Esophagus muscularis mucosa (tissue), 4 donors: ENCODE data around the gene PLB1.

ENCODE experiments used
- EP300 ChIP-seq: sonication (generic); formaldehyde crosslinking; IDR thresholded peaks from one replicate; pipeline ENCODE4 v1.6.1; 2017; ENCODE audit warnings: antibody characterized with exemption
- POLR2A ChIP-seq: fragments of 450-650 bp; IDR thresholded peaks from one replicate; pipeline ENCODE4 v1.6.1; 2017; ENCODE audit warnings: antibody characterized with exemption, moderate library complexity, mild to moderate bottlenecking, low read depth
- POLR2AphosphoS5 ChIP-seq, 2 donors: sonication (generic); formaldehyde crosslinking; IDR thresholded peaks; one replicate each; pipeline ENCODE4 v1.6.1; 2017; ENCODE audit warnings: antibody characterized with exemption in 2 of 2
- TF ChIP-seq, protein P1 (sequence below), 3 experiments: fragments of 200-600 bp in 2 of 3; fragments of 450-650 bp in 1 of 3; sonication (generic) in 2 of 3; IDR thresholded peaks; one replicate each; pipeline ENCODE4 v1.5.1; 2017 to 2019; ENCODE audit warnings: antibody characterized with exemption in 3 of 3, mild to moderate bottlenecking in 2 of 3, moderate library complexity in 1 of 3

DNA sequence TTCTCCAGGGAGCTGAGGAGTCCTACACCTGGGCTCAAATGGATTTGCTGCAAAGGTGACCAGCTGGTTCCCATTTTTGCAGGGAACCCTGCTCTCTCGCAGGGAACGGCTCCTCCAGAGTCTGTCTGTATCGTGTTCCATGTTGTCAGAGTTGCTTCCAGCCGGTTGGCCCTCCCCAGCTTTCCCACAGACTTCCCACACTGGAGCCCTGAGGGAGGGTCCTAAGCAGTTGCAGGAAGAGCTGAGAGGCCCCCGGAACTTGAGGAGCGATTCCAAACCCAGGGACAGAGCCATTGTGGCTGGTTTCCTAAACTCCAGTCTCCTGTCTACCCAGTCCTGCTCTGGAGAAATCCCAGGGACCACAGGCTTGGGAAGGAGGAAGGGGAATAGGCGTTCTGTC lies 134.1 kb downstream of the PLB1 start:
- TF ChIP-seq EP300 (no peak), POLR2A (no peak), POLR2AphosphoS5 (IDR thresholded peaks at IDR 0.05) (no peak)
- TF ChIP-seq, protein P1, sequence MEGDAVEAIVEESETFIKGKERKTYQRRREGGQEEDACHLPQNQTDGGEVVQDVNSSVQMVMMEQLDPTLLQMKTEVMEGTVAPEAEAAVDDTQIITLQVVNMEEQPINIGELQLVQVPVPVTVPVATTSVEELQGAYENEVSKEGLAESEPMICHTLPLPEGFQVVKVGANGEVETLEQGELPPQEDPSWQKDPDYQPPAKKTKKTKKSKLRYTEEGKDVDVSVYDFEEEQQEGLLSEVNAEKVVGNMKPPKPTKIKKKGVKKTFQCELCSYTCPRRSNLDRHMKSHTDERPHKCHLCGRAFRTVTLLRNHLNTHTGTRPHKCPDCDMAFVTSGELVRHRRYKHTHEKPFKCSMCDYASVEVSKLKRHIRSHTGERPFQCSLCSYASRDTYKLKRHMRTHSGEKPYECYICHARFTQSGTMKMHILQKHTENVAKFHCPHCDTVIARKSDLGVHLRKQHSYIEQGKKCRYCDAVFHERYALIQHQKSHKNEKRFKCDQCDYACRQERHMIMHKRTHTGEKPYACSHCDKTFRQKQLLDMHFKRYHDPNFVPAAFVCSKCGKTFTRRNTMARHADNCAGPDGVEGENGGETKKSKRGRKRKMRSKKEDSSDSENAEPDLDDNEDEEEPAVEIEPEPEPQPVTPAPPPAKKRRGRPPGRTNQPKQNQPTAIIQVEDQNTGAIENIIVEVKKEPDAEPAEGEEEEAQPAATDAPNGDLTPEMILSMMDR (IDR thresholded peaks at IDR 0.05), result no peak
